CD4-positive, alpha-beta memory T cell (primary cell): ENCODE results near the gene PELI3. TPM values are rescaled to one million over a fixed set of nuclear protein-coding genes. Genes with fewer than 3 reads are reported as not detected.
A peak's percentile ranks its signal among the peaks of the same experiment; 100 is the strongest.

ENCODE experiments used
- CTCF ChIA-PET: fragments of 350-600 bp; sonication (Branson Sonifier 250); formaldehyde crosslinking; loops from one replicate; lab custom pipeline; 2021; ENCODE audit warnings: inconsistent platforms; ENCODE audit not compliant: partially characterized antibody; lab: Charles Lee
- POLR2A ChIA-PET: fragments of 350-600 bp; sonication (Branson Sonifier 250); formaldehyde crosslinking; loops from one replicate; lab custom pipeline; 2021; ENCODE audit not compliant: partially characterized antibody; lab: Charles Lee
- DNase-seq, 5 donors: peaks; one replicate each; pipeline versions ENCODE4 v3.0.0 to v3.0.0-alpha.2; 2020 to 2022; ENCODE audit warnings: mixed read lengths in 1 of 5
- H3K27ac ChIP-seq: one replicate; pipeline ENCODE4 v1.7.0; 2013; ENCODE audit warnings: low read depth, low read length
- H3K27me3 ChIP-seq: 2 replicates; pipeline ENCODE4 v1.7.0; 2013; ENCODE audit warnings: mild to moderate bottlenecking, low read length, moderate library complexity; ENCODE audit not compliant: insufficient read depth
- H3K36me3 ChIP-seq: 2 replicates; pipeline ENCODE4 v1.7.0; 2013; ENCODE audit warnings: mild to moderate bottlenecking, low read length, moderate library complexity; ENCODE audit not compliant: insufficient read depth
- H3K4me1 ChIP-seq: 2 replicates; pipeline ENCODE4 v1.7.0; 2013; ENCODE audit warnings: mild to moderate bottlenecking, low read length, moderate library complexity; ENCODE audit not compliant: insufficient read depth
- H3K4me3 ChIP-seq, 2 donors: one replicate each; pipeline ENCODE4 v1.7.0; 2013; ENCODE audit warnings: low read length in 2 of 2, mild to moderate bottlenecking in 1 of 2
- H3K9me3 ChIP-seq, 2 donors: one replicate each; pipeline ENCODE4 v1.7.0; 2013; ENCODE audit warnings: low read length in 2 of 2, control low read depth in 1 of 2; ENCODE audit not compliant: control insufficient read depth in 1 of 2
- H3K27ac Mint-ChIP-seq, 7 donors: one replicate each; pipeline ENCODE4 v1.8.0; 2020 to 2021; ENCODE audit warnings: mixed read lengths in 7 of 7, mild to moderate bottlenecking in 6 of 7, inconsistent platforms in 3 of 7, moderate library complexity in 3 of 7
- H3K27me3 Mint-ChIP-seq, 2 donors: one replicate each; pipeline ENCODE4 v1.8.0; 2020 to 2021; ENCODE audit warnings: mixed read lengths in 2 of 2
- H3K36me3 Mint-ChIP-seq, 2 donors: one replicate each; pipeline ENCODE4 v1.8.0; 2020 to 2021; ENCODE audit warnings: mixed read lengths in 2 of 2, inconsistent platforms in 1 of 2, mild to moderate bottlenecking in 1 of 2
- H3K4me1 Mint-ChIP-seq, 4 donors: one replicate each; pipeline ENCODE4 v1.8.0; 2020 to 2021; ENCODE audit warnings: mixed read lengths in 4 of 4, mild to moderate bottlenecking in 1 of 4
- H3K4me3 Mint-ChIP-seq, 8 donors: one replicate each; pipeline ENCODE4 v1.8.0; 2020 to 2021; ENCODE audit warnings: mixed read lengths in 8 of 8, mild to moderate bottlenecking in 7 of 8, moderate library complexity in 6 of 8, inconsistent platforms in 3 of 8
- H3K9me3 Mint-ChIP-seq, 8 donors: one replicate each; pipeline ENCODE4 v1.8.0; 2020 to 2021; ENCODE audit warnings: mixed read lengths in 8 of 8, mild to moderate bottlenecking in 5 of 8, inconsistent platforms in 3 of 8, moderate library complexity in 1 of 8
- intact Hi-C: fragments of 100-400 bp; cut with micrococcal nuclease; formaldehyde crosslinking; loops from one replicate; pipeline ENCODE4 v1.15.1; 2023
- polyA plus RNA-seq, 2 donors: library from polyadenylated mRNA; unstranded; fragments of 300-500 nt; fragmentation: Illumina TruSeq; gene quantifications; one replicate each; pipeline ENCODE4 v1.2.3, GENCODE V29; 2021
- total RNA-seq, 2 experiments: library from RNA; stranded (reverse); gene quantifications; one replicate each; pipeline ENCODE4 v1.2.3, GENCODE V29; 2021

PELI3 gene
- total and polyA plus RNA-seq, 4 experiments from 2014 or later: 4.0 to 25.9 (median 16.1) TPM

DNA sequence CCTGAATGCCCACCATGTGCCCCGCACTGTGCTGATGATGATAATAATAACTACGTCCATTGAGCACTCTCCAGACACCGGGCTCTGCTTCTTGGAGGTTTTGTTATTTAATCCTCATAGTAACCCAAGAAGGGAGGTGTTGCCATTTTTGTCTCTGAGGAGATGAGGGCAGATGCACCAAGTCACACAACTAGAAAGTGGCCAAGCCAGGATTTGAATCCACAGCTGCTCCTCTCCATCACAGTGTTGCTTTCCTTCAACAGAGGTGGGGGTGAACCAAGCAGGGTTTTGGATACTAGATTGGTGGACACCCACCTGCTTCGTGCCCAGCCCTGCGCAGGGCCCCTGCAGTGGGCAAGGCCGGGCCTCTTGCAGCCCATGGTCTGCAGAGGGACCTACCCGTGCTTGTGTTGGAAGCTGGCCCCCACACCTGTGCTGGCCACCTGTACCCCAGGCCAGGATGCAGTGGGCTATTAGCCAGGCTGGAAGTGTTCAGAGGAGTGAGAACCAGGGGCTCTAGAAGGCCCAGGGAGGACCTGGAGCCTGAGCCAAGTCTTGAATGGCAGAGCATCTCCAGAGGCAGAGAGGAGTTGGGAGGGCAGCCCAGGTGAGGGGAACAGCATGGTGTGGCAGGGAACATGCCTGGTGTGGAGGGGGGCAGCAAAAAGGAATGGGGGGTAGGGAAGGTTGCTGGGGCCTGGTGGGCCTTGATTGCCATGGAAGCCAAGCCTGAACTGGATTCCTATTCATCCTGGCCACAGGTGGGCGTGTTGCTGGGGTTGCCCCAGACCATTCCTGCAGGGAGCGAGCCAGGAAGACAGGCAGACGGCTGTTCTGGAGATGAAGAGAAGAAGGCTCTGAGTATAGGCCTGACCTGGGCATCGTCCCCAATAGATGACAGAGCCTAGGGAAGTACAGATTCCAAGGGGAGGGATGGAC, 10.8 kb downstream of the PELI3 start:
- Histone ChIP-seq H3K4me3 (no peak overlapping the region), H3K27ac (no peak overlapping the region), H3K4me1 (peaks cover 20% of the 10 kb centered on the region), H3K9me3 (no peaks in the 10 kb centered on the region), H3K27me3 (no peaks in the 10 kb centered on the region), H3K36me3 (peaks cover 5% of the 10 kb centered on the region)
- Mint-ChIP-seq H3K36me3 (peaks cover 0 to 15% of the 10 kb centered on the region in 2 donors), H3K27me3 (no peaks in the 10 kb centered on the region), H3K4me3 (peak overlapping the region in 4 of 8 donors; percentile 26 to 57 (median 48)), H3K4me1 (peaks cover 12 to 39% (median 18%) of the 10 kb centered on the region in 4 donors), H3K9me3 (no peaks in the 10 kb centered on the region), H3K27ac (peak overlapping the region in 2 of 7 donors; percentile 68 to 70)
- CTCF ChIA-PET: interaction anchor here (1.4 kb wide), 3 partner anchors 7 to 10 kb away, joined by 3 to 7 read pairs (median 3); no protein-coding TSS in a partner anchor
- intact Hi-C loops: loop anchor here (2.0 kb wide), 1 partner anchor 67 kb away; no protein-coding TSS in a partner anchor
- no peak for DNase-seq
- POLR2A ChIA-PET: interaction anchor here (1.0 to 2.3 kb wide), 3 partner anchors 11 to 68 kb away, joined by 3 to 8 read pairs (median 6); partner anchors contain the start of gene PELI3

DNA sequence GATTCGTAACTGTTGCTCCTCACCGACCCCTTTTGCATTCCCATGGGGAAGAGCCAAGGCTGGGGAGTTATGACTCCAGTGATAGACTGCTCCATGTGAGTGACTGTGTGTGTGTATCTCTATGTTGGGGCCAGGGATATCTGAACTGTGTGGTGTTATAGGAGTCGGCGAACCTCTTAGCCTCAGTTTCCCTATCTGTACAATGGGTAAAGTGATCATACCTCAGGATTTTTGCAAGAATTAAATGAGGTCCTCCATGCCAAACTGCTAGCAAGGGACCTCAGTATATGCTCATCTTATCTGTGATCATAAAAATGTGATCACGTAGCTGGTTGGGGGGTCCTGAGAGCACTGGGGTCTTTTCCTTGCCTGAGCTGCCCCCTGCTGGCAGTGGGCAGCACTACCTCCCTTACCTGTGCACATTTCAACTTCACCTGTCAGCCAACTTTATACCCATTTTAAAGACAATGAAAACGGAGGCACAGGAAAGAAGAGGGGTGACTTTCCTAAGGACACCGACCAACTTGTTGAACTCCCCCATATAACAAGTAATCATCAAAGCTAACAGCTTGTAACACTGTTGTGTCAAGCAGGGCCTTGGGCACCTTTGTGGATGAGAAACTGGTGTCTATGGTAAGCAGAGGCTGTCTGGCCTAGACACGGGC, 12.2 kb downstream of the PELI3 start:
- ChIA-PET CTCF (interaction anchor here (0.7 to 2.3 kb wide), 12 partner anchors 8 to 199 kb away, joined by 3 to 18 read pairs (median 4); partner anchors contain the start of genes MRPL11, PELI3 and RBM4B), POLR2A (interaction anchor here (0.6 to 2.5 kb wide), 11 partner anchors 12 to 544 kb away, joined by 3 to 19 read pairs (median 6); partner anchors contain the start of genes ACTN3, BBS1, CTSF and MRPL11)
- H3K4me1 Mint-ChIP-seq: peaks cover 13 to 48% (median 21%) of the 10 kb centered on the region in 4 donors
- peak overlapping the region; percentile 87 to 96 (median 90) for H3K4me3 Mint-ChIP-seq
- peak overlapping the region; percentile 78 to 94 (median 91) for H3K27ac Mint-ChIP-seq
- Histone ChIP-seq H3K9me3 (no peaks in the 10 kb centered on the region), H3K36me3 (no peaks in the 10 kb centered on the region), H3K4me1 (peaks cover 20% of the 10 kb centered on the region), H3K4me3 (peak overlapping the region; percentile 88 to 90), H3K27ac (peak overlapping the region; percentile 81), H3K27me3 (no peaks in the 10 kb centered on the region)
- H3K27me3 Mint-ChIP-seq: no peaks in the 10 kb centered on the region
- peak in 4 of 5 donors; percentile 24 to 39 (median 30) for DNase-seq
- H3K36me3 Mint-ChIP-seq: peaks cover 0 to 16% of the 10 kb centered on the region in 2 donors
- intact Hi-C loops: loop anchor here (2.0 kb wide), 1 partner anchor 66 kb away; no protein-coding TSS in a partner anchor
- H3K9me3 Mint-ChIP-seq: no peaks in the 10 kb centered on the region

DNA sequence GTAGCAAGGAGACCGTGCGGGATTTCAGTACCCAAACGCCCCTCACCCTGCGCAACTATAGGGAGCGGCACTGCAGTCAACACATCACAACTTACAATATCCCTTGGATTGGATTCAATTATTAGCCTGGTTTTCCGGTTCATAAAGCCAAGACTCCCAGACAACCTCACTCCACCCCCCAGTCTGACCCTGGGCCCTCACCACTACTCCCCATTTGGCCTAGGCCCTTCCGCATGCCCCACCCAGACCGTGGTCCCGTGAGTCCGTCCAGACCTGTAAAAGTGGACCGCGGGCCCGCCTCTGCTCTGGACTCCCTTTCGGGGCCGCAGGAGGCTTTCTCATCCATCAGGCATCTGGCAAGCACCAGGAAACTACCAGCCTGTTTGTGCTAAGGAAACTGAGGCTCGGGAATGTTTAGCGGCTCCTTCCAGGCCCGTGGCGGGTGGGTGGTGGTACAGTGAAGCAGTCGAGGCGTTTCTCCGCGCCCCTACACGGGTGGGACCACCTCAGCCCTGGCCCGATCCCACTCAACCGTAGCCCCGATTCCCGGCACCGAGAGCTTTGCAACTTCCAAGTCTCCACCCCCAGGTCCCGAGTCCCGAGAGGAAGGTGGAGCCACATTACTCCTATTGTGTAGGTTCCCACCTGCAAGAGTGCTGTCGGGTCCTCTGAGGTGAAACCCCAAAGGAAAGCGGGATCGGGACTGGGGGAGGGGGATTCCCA, 12.8 kb downstream of the PELI3 start:
- Histone ChIP-seq H3K4me1 (peaks cover 20% of the 10 kb centered on the region), H3K4me3 (peak overlapping the region; percentile 88 to 90), H3K9me3 (no peaks in the 10 kb centered on the region), H3K36me3 (no peaks in the 10 kb centered on the region), H3K27me3 (no peaks in the 10 kb centered on the region), H3K27ac (peak overlapping the region; percentile 81)
- Mint-ChIP-seq H3K9me3 (no peaks in the 10 kb centered on the region), H3K36me3 (peaks cover 0 to 16% of the 10 kb centered on the region in 2 donors), H3K4me3 (peak overlapping the region; percentile 87 to 96 (median 90)), H3K27me3 (no peaks in the 10 kb centered on the region), H3K4me1 (peaks cover 13 to 48% (median 21%) of the 10 kb centered on the region in 4 donors), H3K27ac (peak overlapping the region; percentile 78 to 94 (median 91))
- CTCF ChIA-PET: interaction anchor here (0.7 to 2.3 kb wide), 19 partner anchors 8 to 376 kb away, joined by 3 to 18 read pairs (median 4); partner anchors contain the start of genes MRPL11 and RBM4B
- peak in 2 of 5 donors; percentile 11 to 17 for DNase-seq
- intact Hi-C loops: loop anchor here (1.0 to 2.0 kb wide), 6 partner anchors 13 to 199 kb away; partner anchors contain the start of genes BBS1 and PELI3
- POLR2A ChIA-PET: interaction anchor here (0.5 to 2.5 kb wide), 24 partner anchors 9 to 1549 kb away, joined by 3 to 72 read pairs (median 4); partner anchors contain the start of genes ACTN3, BBS1, CCDC87 and CCS

DNA sequence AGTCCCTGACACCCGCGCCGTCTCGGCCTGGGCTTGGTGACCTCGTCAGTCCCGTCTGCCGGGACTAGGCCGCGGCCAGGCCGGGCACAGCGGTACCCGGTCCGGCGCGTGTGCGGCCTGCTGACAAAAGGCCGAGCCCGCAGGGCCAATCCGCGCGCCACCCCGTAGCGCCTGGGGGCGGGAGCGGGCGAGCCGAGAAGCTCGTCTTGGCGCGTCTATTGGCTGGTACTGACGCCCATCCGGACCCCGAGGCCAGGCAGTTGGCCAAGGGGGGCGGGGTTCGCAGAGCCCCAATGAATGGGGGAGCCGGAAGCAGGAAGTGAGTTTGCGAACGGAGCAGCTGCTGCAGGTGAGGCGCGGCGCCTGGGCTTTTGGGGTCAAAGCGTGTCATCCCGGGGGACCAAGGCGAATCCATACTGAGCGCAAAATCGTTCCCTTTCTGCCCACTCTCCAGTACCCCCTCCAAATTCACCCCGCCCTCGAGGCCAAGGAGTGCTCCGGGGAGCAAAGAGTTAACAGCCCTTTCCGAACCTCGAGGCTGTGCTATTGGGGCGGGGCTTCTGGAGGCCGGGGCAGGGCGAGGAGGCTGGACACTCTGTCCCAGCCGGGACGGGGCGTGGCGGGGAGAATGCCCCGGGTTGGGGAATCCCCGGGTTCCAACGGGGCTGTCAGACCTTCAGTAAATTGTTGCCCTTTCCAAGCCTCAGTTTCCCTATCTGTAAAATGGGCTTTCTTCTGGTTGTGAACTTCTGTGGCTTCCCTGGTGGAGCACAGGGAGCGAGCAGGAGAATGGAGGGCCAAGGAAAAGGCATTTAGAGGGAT, 13.6 kb downstream of the PELI3 start, which contains the start of gene DPP3:
DPP3 (plus strand) TSS at position 318 of the 822 bp plus-strand sequence. CDS start 1,767 bp downstream, outside the sequence.
- Histone ChIP-seq H3K4me3 (peak within 1 kb of the TSS; percentile 88 to 90), H3K9me3 (no peaks in the 10 kb centered on the region), H3K27ac (peak within 1 kb of the TSS; percentile 81), H3K4me1 (peaks cover 20% of the 10 kb centered on the region), H3K27me3 (no peaks in the 10 kb centered on the region), H3K36me3 (peaks cover 2% of the 10 kb centered on the region)
- POLR2A ChIA-PET: interaction anchor here (0.5 to 2.5 kb wide), 23 partner anchors 10 to 1548 kb away, joined by 3 to 72 read pairs (median 5); partner anchors contain the start of genes ACTN3, BBS1, CCDC87 and CCS
- intact Hi-C loops: loop anchor here (1.0 to 2.0 kb wide), 5 partner anchors 14 to 198 kb away; partner anchors contain the start of genes BBS1 and PELI3
- H3K4me3 Mint-ChIP-seq: peak within 1 kb of the TSS; percentile 87 to 96 (median 90)
- peak; percentile 94 to 96 (median 96) for DNase-seq
- H3K27ac Mint-ChIP-seq: peak within 1 kb of the TSS; percentile 78 to 94 (median 91)
- H3K4me1 Mint-ChIP-seq: peaks cover 13 to 48% (median 21%) of the 10 kb centered on the region in 4 donors
- CTCF ChIA-PET: interaction anchor here (0.6 to 2.3 kb wide), 14 partner anchors 9 to 376 kb away, joined by 3 to 18 read pairs (median 4); partner anchors contain the start of genes MRPL11 and RBM4B
- H3K9me3 Mint-ChIP-seq: no peaks in the 10 kb centered on the region
- H3K27me3 Mint-ChIP-seq: no peaks in the 10 kb centered on the region
- peaks cover 0 to 18% of the 10 kb centered on the region in 2 donors for H3K36me3 Mint-ChIP-seq

DNA sequence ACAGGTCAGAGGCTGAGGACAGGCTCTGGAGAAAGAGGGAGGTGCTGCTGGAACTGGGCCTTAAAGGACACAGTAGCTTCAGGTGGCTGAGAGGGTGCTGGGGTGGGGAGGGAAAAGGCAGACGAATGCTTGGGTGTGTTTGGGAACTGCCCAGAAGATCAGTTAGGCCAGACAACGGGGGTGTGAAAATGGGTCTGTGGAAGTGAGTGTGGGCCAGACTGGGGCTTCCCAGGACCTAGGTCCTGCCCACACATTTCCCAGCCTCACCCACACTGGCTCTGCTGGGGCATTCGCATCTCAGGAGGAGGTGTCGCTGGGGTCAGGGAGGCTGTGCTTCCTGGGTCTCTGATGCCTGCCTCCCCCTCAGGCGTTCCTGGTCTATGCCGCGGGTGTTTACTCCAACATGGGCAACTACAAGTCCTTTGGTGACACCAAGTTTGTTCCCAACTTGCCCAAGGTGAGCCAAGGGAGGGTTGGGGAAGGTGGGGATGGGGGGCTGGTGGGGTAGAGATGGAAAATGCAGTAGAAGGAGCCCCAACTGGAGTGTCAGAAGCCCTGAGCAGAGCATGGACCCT, 18.2 kb downstream of the PELI3 start:
- Histone ChIP-seq H3K4me3 (no peak overlapping the region), H3K27me3 (no peaks in the 10 kb centered on the region), H3K27ac (no peak overlapping the region), H3K4me1 (peaks cover 10% of the 10 kb centered on the region), H3K9me3 (no peaks in the 10 kb centered on the region), H3K36me3 (peaks cover 16% of the 10 kb centered on the region)
- ChIA-PET POLR2A (no interaction called here), CTCF (interaction anchor here (1.5 kb wide), 1 partner anchor 8 kb away, joined by 3 read pairs; no protein-coding TSS in a partner anchor)
- H3K4me3 Mint-ChIP-seq: no peak overlapping the region
- intact Hi-C loops: no loop called here
- no peak overlapping the region for H3K27ac Mint-ChIP-seq
- no peaks in the 10 kb centered on the region for H3K27me3 Mint-ChIP-seq
- peaks cover 5 to 50% of the 10 kb centered on the region in 2 donors for H3K36me3 Mint-ChIP-seq
- DNase-seq: no peak
- no peaks in the 10 kb centered on the region for H3K9me3 Mint-ChIP-seq
- peaks cover 3 to 24% (median 10%) of the 10 kb centered on the region in 4 donors for H3K4me1 Mint-ChIP-seq
